Endometrial microvascular endothelial cells (primary cell): ENCODE measurements around the gene NFRKB. TPM values are rescaled to one million over a fixed set of nuclear protein-coding genes. Genes with fewer than 3 reads are reported as not detected.
"Not testable (repeated sequence)": the region's sequence is repeated elsewhere in the genome, so short reads cannot be mapped to it uniquely, and the experiment has no call there.

Experiments
- in situ Hi-C: cut with HindIII; loops from 2 replicates; pipeline ENCODE4 v1.10.0; 2017; ENCODE audit warnings: low sequenced_read_pairs, low pct_unique_long_range_greater_than_20kb; ENCODE audit errors: inconsistent ontology term
- total RNA-seq: library from RNA; depleted of rRNA; stranded (reverse); fragments of >200 nt; gene quantifications from one replicate; pipeline ENCODE4 v1.2.3, GENCODE V29; 2015; ENCODE audit errors: inconsistent ontology term

Gene NFRKB
- total RNA-seq, 1 donor from 2014 or later, result 27.3 TPM

GRCh38 chr11:129905402-129905801, 10.0 kb upstream of the NFRKB start:
- in situ Hi-C loops, result no loop called here

- in situ Hi-C loops, result no loop called here
These were observed 684 bp upstream of the NFRKB start for GRCh38 chr11:129896062-129896461.

- in situ Hi-C loops, result no loop called here
These were observed 876 bp downstream of the NFRKB start for GRCh38 chr11:129894278-129895125.

- in situ Hi-C loops, result no loop called here
These were observed 6.9 kb downstream of the NFRKB start for GRCh38 chr11:129888451-129888850.

- in situ Hi-C loops, result no loop called here
These were observed 10.0 kb downstream of the NFRKB start for GRCh38 chr11:129885381-129885780.

- in situ Hi-C loops, result no loop called here
These were observed 10.8 kb downstream of the NFRKB start for GRCh38 chr11:129884581-129884980.

GRCh38 chr11:129881570-129882170, 13.7 kb downstream of the NFRKB start:
- in situ Hi-C loops, result no loop called here

- in situ Hi-C loops, result no loop called here
These were observed 15.1 kb downstream of the NFRKB start for GRCh38 chr11:129880311-129880710.

- in situ Hi-C loops, result no loop called here
These were observed 23.5 kb downstream of the NFRKB start for GRCh38 chr11:129871914-129872313.

- in situ Hi-C loops, result not testable (repeated sequence)
These were observed 26.8 kb downstream of the NFRKB start for GRCh38 chr11:129868626-129869025.

GRCh38 chr11:129866311-129866710, 29.1 kb downstream of the NFRKB start:
- in situ Hi-C loops, result no loop called here

- in situ Hi-C loops, result no loop called here
These were observed 29.7 kb downstream of the NFRKB start for GRCh38 chr11:129865701-129866100.

- in situ Hi-C loops, result no loop called here
These were observed 30.6 kb downstream of the NFRKB start for GRCh38 chr11:129864811-129865210.

- in situ Hi-C loops, result no loop called here
These were observed 33.5 kb downstream of the NFRKB start for GRCh38 chr11:129861702-129862522.

GRCh38 chr11:129856036-129856435, 39.3 kb downstream of the NFRKB start:
- in situ Hi-C loops, result no loop called here

- in situ Hi-C loops, result no loop called here
These were observed 40.3 kb downstream of the NFRKB start for GRCh38 chr11:129855086-129855485.

- in situ Hi-C loops, result no loop called here
These were observed 41.1 kb downstream of the NFRKB start for GRCh38 chr11:129854232-129854805.

- in situ Hi-C loops, result no loop called here
These were observed 41.7 kb downstream of the NFRKB start for GRCh38 chr11:129853518-129854231.
